HEK293 (cell line): ENCODE data around the gene CSNK1A1.
A peak's percentile ranks its signal among the peaks of the same experiment; 100 is the strongest.

ENCODE experiments used
- CTCF ChIA-PET: fragments of 350-600 bp; formaldehyde crosslinking; extraction: SDS; loops from one replicate; lab custom pipeline; 2021; ENCODE audit warnings: antibody characterized with exemption; lab: Yijun Ruan, JAX
- POLR2A ChIA-PET: fragments of 300-600 bp; formaldehyde crosslinking; extraction: SDS; loops from one replicate; lab custom pipeline; 2020; ENCODE audit warnings: antibody characterized with exemption, inconsistent platforms; lab: Yijun Ruan, JAX
- H3K27ac ChIP-seq: fragments of 200-500 bp; sonication (Bioruptor generic); 2 replicates; pipeline ENCODE4 v1.5.1; 2014; ENCODE audit warnings: low read depth, low read length, control low read depth, inconsistent platforms; ENCODE audit errors: extremely low read depth
- H3K36me3 ChIP-seq, 2 experiments: fragments of 200-500 bp in 1 of 2; sonication (Bioruptor generic) in 1 of 2; 1 replicate in 1 of 2; 2 replicates in 1 of 2; pipeline ENCODE4 v1.5.1; 2014 to 2017; ENCODE audit warnings: inconsistent platforms in 2 of 2, low read length in 2 of 2; ENCODE audit not compliant: control insufficient read depth in 2 of 2, insufficient read depth in 1 of 2
- H3K4me1 ChIP-seq: fragments of 200-500 bp; sonication (Bioruptor generic); 2 replicates; pipeline ENCODE4 v1.5.1; 2014; ENCODE audit warnings: mild to moderate bottlenecking, low read length, inconsistent platforms; ENCODE audit not compliant: control insufficient read depth, insufficient read depth
- H3K4me3 ChIP-seq: 2 replicates; pipeline ENCODE4 v1.5.1; 2011; ENCODE audit warnings: low read depth, mild to moderate bottlenecking, control low read depth, low read length, moderate library complexity
- H3K9me3 ChIP-seq: fragments of 200-500 bp; sonication (Bioruptor generic); 2 replicates; pipeline ENCODE4 v1.5.1; 2014; ENCODE audit warnings: low read depth, low read length, inconsistent platforms; ENCODE audit not compliant: control insufficient read depth, insufficient read depth
- KLF1 ChIP-seq: fragments of 450-650 bp; formaldehyde crosslinking; IDR thresholded peaks from 2 replicates; pipeline ENCODE4 v1.5.1; 2016; ENCODE audit warnings: missing biosample characterization, missing genetic modification characterization
- MZF1 ChIP-seq: fragments of 450-650 bp; formaldehyde crosslinking; IDR thresholded peaks from 2 replicates; pipeline ENCODE4 v1.5.1; 2017; ENCODE audit warnings: missing biosample characterization, missing genetic modification characterization, borderline replicate concordance
- ZBTB17 ChIP-seq: fragments of 450-650 bp; formaldehyde crosslinking; IDR thresholded peaks from 2 replicates; pipeline ENCODE4 v1.5.1; 2016; ENCODE audit warnings: missing biosample characterization, missing genetic modification characterization
- ZNF133 ChIP-seq: fragments of 450-650 bp; formaldehyde crosslinking; IDR thresholded peaks from 2 replicates; pipeline ENCODE4 v1.5.1; 2016; ENCODE audit warnings: missing biosample characterization, missing genetic modification characterization
- ZNF792 ChIP-seq: fragments of 450-650 bp; formaldehyde crosslinking; IDR thresholded peaks from 2 replicates; pipeline ENCODE4 v1.5.1; 2016; ENCODE audit warnings: missing biosample characterization, missing genetic modification characterization
- TF ChIP-seq, protein P1 (sequence below): fragments of 450-650 bp; formaldehyde crosslinking; IDR thresholded peaks from 2 replicates; pipeline ENCODE4 v1.5.1; 2016; ENCODE audit warnings: missing biosample characterization, missing genetic modification characterization, low read depth
- TF ChIP-seq, protein P2 (sequence below): fragments of 450-650 bp; formaldehyde crosslinking; IDR thresholded peaks from 2 replicates; pipeline ENCODE4 v1.5.1; 2016; ENCODE audit warnings: missing biosample characterization, missing genetic modification characterization
- TF ChIP-seq, protein P3 (sequence below): fragments of 450-650 bp; formaldehyde crosslinking; IDR thresholded peaks from 2 replicates; pipeline ENCODE4 v1.5.1; 2016; ENCODE audit warnings: missing biosample characterization, missing genetic modification characterization

Gene CSNK1A1

DNA sequence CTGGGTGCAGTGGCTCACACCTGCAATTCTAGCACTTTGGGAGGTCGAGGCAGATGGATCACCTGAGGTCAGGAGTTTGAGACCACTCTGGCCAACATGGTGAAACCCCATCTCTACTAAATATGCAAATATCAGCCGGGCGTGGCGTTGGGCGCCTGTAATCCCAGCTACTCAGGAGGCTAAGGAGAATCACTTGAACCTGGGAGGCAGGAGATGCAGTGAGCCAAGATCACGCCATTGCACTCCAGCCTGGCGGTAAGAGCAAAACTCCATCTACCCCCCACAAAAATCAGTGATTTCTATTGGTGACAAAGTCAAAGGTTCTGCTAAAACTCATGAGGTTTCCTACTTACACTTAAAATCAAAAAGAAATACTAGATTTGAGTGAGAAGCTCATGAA, 18.8 kb downstream of the CSNK1A1 start:
- Histone ChIP-seq H3K9me3 (no peaks in the 10 kb centered on the region), H3K4me1 (peaks cover 26% of the 10 kb centered on the region), H3K27ac (no peak overlapping the region), H3K4me3 (no peak overlapping the region), H3K36me3 (peaks cover 32 to 38% of the 10 kb centered on the region in 2 experiments)
- POLR2A ChIA-PET: interaction anchor here (1.4 kb wide), 1 partner anchor 19 kb away, joined by 4 read pairs; the partner anchor contains the start of gene CSNK1A1
- no peak for TF ChIP-seq KLF1 (tag by site-specific recombination)
- TF ChIP-seq MZF1 (tag by site-specific recombination): no peak
- TF ChIP-seq, protein P1, sequence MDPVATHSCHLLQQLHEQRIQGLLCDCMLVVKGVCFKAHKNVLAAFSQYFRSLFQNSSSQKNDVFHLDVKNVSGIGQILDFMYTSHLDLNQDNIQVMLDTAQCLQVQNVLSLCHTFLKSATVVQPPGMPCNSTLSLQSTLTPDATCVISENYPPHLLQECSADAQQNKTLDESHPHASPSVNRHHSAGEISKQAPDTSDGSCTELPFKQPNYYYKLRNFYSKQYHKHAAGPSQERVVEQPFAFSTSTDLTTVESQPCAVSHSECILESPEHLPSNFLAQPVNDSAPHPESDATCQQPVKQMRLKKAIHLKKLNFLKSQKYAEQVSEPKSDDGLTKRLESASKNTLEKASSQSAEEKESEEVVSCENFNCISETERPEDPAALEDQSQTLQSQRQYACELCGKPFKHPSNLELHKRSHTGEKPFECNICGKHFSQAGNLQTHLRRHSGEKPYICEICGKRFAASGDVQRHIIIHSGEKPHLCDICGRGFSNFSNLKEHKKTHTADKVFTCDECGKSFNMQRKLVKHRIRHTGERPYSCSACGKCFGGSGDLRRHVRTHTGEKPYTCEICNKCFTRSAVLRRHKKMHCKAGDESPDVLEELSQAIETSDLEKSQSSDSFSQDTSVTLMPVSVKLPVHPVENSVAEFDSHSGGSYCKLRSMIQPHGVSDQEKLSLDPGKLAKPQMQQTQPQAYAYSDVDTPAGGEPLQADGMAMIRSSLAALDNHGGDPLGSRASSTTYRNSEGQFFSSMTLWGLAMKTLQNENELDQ (tag by site-specific recombination): no peak
- TF ChIP-seq, protein P2, sequence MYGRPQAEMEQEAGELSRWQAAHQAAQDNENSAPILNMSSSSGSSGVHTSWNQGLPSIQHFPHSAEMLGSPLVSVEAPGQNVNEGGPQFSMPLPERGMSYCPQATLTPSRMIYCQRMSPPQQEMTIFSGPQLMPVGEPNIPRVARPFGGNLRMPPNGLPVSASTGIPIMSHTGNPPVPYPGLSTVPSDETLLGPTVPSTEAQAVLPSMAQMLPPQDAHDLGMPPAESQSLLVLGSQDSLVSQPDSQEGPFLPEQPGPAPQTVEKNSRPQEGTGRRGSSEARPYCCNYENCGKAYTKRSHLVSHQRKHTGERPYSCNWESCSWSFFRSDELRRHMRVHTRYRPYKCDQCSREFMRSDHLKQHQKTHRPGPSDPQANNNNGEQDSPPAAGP (tag by site-specific recombination): no peak
- TF ChIP-seq, all 188 proteins: peak for 0
- CTCF ChIA-PET: interaction anchor here (1.6 kb wide), 1 partner anchor 9 kb away, joined by 5 read pairs; no protein-coding TSS in a partner anchor

DNA sequence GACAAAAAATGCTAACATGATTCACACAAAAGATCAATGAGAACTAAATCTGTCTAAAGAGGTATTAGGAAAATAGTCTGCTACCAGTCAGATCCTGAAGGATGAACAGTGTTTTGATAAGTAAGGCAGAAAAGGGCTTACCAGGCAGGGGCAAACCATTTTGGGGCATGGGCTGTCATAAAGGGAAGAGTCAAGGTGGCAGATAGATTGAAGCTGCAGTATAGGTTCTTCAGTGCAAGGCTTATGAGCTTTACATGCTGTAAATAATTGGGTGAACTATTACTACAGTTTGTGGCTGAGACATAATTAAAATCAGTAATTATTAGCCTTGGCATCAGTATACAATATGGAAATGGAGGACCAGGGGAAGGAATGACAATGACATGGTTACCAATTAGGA, 21.8 kb downstream of the CSNK1A1 start:
- ChIA-PET POLR2A (no interaction called here), CTCF (no interaction called here)
- Histone ChIP-seq H3K27ac (no peak overlapping the region), H3K9me3 (no peaks in the 10 kb centered on the region), H3K4me3 (no peak overlapping the region), H3K4me1 (peaks cover 37% of the 10 kb centered on the region), H3K36me3 (peaks cover 19 to 26% of the 10 kb centered on the region in 2 experiments)
- TF ChIP-seq, protein P3, sequence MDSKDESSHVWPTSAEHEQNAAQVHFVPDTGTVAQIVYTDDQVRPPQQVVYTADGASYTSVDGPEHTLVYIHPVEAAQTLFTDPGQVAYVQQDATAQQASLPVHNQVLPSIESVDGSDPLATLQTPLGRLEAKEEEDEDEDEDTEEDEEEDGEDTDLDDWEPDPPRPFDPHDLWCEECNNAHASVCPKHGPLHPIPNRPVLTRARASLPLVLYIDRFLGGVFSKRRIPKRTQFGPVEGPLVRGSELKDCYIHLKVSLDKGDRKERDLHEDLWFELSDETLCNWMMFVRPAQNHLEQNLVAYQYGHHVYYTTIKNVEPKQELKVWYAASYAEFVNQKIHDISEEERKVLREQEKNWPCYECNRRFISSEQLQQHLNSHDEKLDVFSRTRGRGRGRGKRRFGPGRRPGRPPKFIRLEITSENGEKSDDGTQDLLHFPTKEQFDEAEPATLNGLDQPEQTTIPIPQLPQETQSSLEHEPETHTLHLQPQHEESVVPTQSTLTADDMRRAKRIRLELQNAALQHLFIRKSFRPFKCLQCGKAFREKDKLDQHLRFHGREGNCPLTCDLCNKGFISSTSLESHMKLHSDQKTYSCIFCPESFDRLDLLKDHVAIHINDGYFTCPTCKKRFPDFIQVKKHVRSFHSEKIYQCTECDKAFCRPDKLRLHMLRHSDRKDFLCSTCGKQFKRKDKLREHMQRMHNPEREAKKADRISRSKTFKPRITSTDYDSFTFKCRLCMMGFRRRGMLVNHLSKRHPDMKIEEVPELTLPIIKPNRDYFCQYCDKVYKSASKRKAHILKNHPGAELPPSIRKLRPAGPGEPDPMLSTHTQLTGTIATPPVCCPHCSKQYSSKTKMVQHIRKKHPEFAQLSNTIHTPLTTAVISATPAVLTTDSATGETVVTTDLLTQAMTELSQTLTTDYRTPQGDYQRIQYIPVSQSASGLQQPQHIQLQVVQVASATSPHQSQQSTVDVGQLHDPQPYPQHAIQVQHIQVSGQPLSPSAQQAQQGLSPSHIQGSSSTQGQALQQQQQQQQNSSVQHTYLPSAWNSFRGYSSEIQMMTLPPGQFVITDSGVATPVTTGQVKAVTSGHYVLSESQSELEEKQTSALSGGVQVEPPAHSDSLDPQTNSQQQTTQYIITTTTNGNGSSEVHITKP (tag by site-specific recombination): peak; percentile 64
- no peak for TF ChIP-seq ZNF792 (tag by site-specific recombination)

DNA sequence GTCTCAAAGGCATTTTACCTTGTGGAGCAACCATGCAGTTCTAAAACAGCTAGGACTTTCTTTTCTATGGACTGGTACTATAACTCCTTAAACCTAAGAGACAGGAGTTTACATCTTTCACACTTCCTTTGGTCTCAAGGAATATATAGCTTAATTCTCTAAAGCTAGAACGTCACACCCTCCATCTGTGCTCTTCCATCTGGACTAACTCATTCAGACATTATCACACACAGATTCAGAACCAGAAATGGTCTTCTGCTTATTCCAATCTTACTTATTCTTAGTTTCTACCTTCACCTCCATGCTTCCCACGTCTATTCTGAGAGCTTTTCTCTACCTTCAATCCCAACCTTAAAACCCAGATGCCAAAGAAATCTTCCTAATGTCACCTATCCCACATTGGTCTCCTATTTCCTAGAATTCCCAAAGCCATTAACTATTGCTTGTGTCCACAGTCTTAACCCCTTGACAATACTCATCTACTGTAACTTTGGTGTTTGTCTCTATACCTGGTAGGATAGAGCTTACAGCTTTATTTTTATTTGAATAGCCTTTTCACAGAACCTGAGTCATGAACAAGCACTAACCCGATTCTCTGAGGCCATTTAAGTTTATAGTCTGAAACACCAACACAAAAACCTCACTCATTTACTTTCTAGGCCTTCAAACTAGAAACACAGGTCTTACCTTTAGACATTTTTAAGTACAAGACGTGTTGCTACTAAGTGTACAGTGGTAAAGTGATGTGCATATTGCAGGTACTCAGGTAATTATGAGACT, 22.8 kb downstream of the CSNK1A1 start:
- H3K36me3 ChIP-seq: peaks cover 27 to 32% of the 10 kb centered on the region in 2 experiments
- CTCF ChIA-PET: interaction anchor here (0.9 to 1.9 kb wide), 4 partner anchors 12 to 90 kb away, joined by 3 to 8 read pairs (median 4); partner anchors contain the start of gene CSNK1A1
- no peak overlapping the region for H3K4me3 ChIP-seq
- no peak overlapping the region for H3K27ac ChIP-seq
- H3K9me3 ChIP-seq: no peaks in the 10 kb centered on the region
- POLR2A ChIA-PET: interaction anchor here (1.0 kb wide), 1 partner anchor 23 kb away, joined by 3 read pairs; the partner anchor contains the start of gene CSNK1A1
- peaks cover 37% of the 10 kb centered on the region for H3K4me1 ChIP-seq
- peak; percentile 71 for TF ChIP-seq ZBTB17
- TF ChIP-seq ZNF133 (tag by site-specific recombination): no peak
